Endothelial cell of umbilical vein (primary cell): ENCODE measurements around the gene SEMA4D. TPM values are rescaled to one million over a fixed set of nuclear protein-coding genes. Genes with fewer than 3 reads are reported as not detected.

Experiments
- BruUV-seq: library from RNA; stranded (reverse); fragments of 400-500 nt; replicated peaks from 2 replicates; lab custom pipeline; 2021; lab: Mats Ljungman, UMichigan
- CTCF ChIA-PET: fragments of 300-600, 350-600 bp; sonication (Branson Sonifier 250); formaldehyde crosslinking; loops from one replicate; lab custom pipeline; 2021; ENCODE audit warnings: antibody characterized with exemption, inconsistent platforms; lab: Charles Lee
- POLR2A ChIA-PET: fragments of 300-600, 350-600 bp; sonication (Branson Sonifier 250); formaldehyde crosslinking; loops from one replicate; lab custom pipeline; 2021; ENCODE audit warnings: antibody characterized with exemption, inconsistent platforms; lab: Charles Lee
- DNase-seq: peaks from one replicate; pipeline ENCODE4 v3.0.0-alpha.2; 2011; ENCODE audit warnings: low read depth, low spot score
- FAIRE-seq: peaks from 2 replicates; lab custom pipeline; 2011; peaks lifted over from hg19 to GRCh38; lab: Jason Lieb, UNC
- H2AFZ ChIP-seq: 2 replicates; pipeline ENCODE4 v1.6.0; 2012; ENCODE audit warnings: low read depth, low read length, control low read depth, inconsistent platforms
- H3K27ac ChIP-seq: 2 replicates; pipeline ENCODE4 v1.5.1; 2011; ENCODE audit warnings: low read depth, mild to moderate bottlenecking, control low read depth, low read length, moderate library complexity; ENCODE audit not compliant: insufficient read depth
- H3K27me3 ChIP-seq, 2 experiments: 2 replicates each; pipeline versions ENCODE4 v1.6.0 to v1.6.1; 2011; ENCODE audit warnings: low read length in 2 of 2, mixed read lengths in 1 of 2; ENCODE audit not compliant: control insufficient read depth in 2 of 2, insufficient read depth in 2 of 2
- H3K36me3 ChIP-seq, 2 experiments: 2 replicates in 1 of 2; 3 replicates in 1 of 2; pipeline ENCODE4 v1.5.1; 2011; ENCODE audit warnings: low read length in 2 of 2, mild to moderate bottlenecking in 1 of 2, moderate library complexity in 1 of 2; ENCODE audit not compliant: control insufficient read depth in 2 of 2, insufficient read depth in 2 of 2; ENCODE audit errors: extremely low read depth in 1 of 2
- H3K4me1 ChIP-seq: 3 replicates; pipeline ENCODE4 v1.5.1; 2011; ENCODE audit warnings: mild to moderate bottlenecking, low read length; ENCODE audit not compliant: control insufficient read depth, insufficient read depth; ENCODE audit errors: extremely low read depth
- H3K4me2 ChIP-seq: 2 replicates; pipeline ENCODE4 v1.6.1; 2011; ENCODE audit warnings: low read length, control low read depth, mixed read lengths; ENCODE audit not compliant: insufficient read depth
- H3K4me3 ChIP-seq, 3 experiments: fragments of 200-600 bp in 1 of 3; sonication (generic), shearing (Covaris generic) in 1 of 3; replicated peaks in 1 of 3; 2 replicates each; pipeline ENCODE4 v1.5.1; 2011 to 2016; ENCODE audit warnings: control low read depth in 3 of 3, low read length in 3 of 3, mild to moderate bottlenecking in 2 of 3, inconsistent platforms in 1 of 3, low read depth in 1 of 3, moderate library complexity in 1 of 3; ENCODE audit not compliant: insufficient read depth in 1 of 3
- H3K79me2 ChIP-seq: 2 replicates; pipeline ENCODE4 v1.6.0; 2012; ENCODE audit warnings: low read length, inconsistent platforms; ENCODE audit not compliant: control insufficient read depth, insufficient read depth
- H3K9ac ChIP-seq: replicated peaks from 2 replicates; pipeline ENCODE3; 2011; ENCODE audit warnings: low read length, control low read depth; ENCODE audit not compliant: insufficient read depth; ENCODE audit errors: extremely low read depth
- H3K9me1 ChIP-seq: replicated peaks from 3 replicates; pipeline ENCODE4 v1.6.0; 2011; ENCODE audit warnings: mild to moderate bottlenecking, low read length; ENCODE audit not compliant: control insufficient read depth, insufficient read depth; ENCODE audit errors: extremely low read depth
- H3K9me3 ChIP-seq: replicated peaks from 2 replicates; pipeline ENCODE4 v1.5.1; 2012; ENCODE audit warnings: low read length, inconsistent platforms; ENCODE audit not compliant: control insufficient read depth, insufficient read depth
- H4K20me1 ChIP-seq: replicated peaks from 2 replicates; pipeline ENCODE3; 2011; ENCODE audit warnings: mild to moderate bottlenecking, low read length; ENCODE audit not compliant: control insufficient read depth, insufficient read depth; ENCODE audit errors: extremely low read depth
- EZH2 ChIP-seq: IDR thresholded peaks from 2 replicates; pipeline ENCODE4 v1.6.1; 2012; ENCODE audit warnings: borderline replicate concordance, low read depth, mild to moderate bottlenecking, moderate library complexity, low read length, inconsistent platforms; ENCODE audit not compliant: severe bottlenecking
- FOS ChIP-seq: IDR thresholded peaks from 2 replicates; pipeline ENCODE4 v1.6.1; 2011; ENCODE audit warnings: mild to moderate bottlenecking, low read length, moderate library complexity, borderline replicate concordance; ENCODE audit not compliant: insufficient read depth
- GATA2 ChIP-seq: IDR thresholded peaks from 2 replicates; pipeline ENCODE4 v1.7.0; 2011; ENCODE audit warnings: low read depth, mild to moderate bottlenecking, moderate library complexity, mixed read lengths, low read length; ENCODE audit not compliant: insufficient read length, insufficient read depth
- POLR2AphosphoS5 ChIP-seq: IDR thresholded peaks from 2 replicates; pipeline ENCODE4 v1.6.1; 2012; ENCODE audit warnings: low read depth, mild to moderate bottlenecking, control low read depth, low read length, moderate library complexity; ENCODE audit not compliant: insufficient read depth
- dilution Hi-C: fragments of 300-500 bp; cut with MboI; formaldehyde crosslinking; loops from one replicate; pipeline ENCODE4 v1.15.0; 2019; ENCODE audit warnings: low sequenced_read_pairs; ENCODE audit not compliant: extremely low pct_ligation_motif_present
- intact Hi-C: fragments of 100-400 bp; cut with micrococcal nuclease; formaldehyde crosslinking; loops from one replicate; pipeline ENCODE4 v1.10.0; 2022
- polyA plus RNA-seq, 4 experiments: library from polyadenylated mRNA; depleted of rRNA in 3 of 4; stranded (reverse) in 3 of 4; unstranded in 1 of 4; fragments of >200 nt; gene quantifications; 2 replicates each; pipeline versions ENCODE4 v1.2.1 to v1.2.3, GENCODE V29; 2011 to 2012; ENCODE audit warnings: missing spikeins in 1 of 4
- total RNA-seq: library from RNA; stranded (reverse); gene quantifications from 2 replicates; pipeline ENCODE4 v1.2.3, GENCODE V29; 2021
- TF ChIP-seq, protein P1 (sequence below): IDR thresholded peaks from 2 replicates; pipeline ENCODE4 v1.6.1; 2011; ENCODE audit not compliant: insufficient read depth, insufficient read length

Gene SEMA4D
- total and polyA plus RNA-seq, 2 donors (not counting 3 experiments of a cell fraction or from before 2014, with no cell fraction given): 3.9 to 15.7 TPM

DNA sequence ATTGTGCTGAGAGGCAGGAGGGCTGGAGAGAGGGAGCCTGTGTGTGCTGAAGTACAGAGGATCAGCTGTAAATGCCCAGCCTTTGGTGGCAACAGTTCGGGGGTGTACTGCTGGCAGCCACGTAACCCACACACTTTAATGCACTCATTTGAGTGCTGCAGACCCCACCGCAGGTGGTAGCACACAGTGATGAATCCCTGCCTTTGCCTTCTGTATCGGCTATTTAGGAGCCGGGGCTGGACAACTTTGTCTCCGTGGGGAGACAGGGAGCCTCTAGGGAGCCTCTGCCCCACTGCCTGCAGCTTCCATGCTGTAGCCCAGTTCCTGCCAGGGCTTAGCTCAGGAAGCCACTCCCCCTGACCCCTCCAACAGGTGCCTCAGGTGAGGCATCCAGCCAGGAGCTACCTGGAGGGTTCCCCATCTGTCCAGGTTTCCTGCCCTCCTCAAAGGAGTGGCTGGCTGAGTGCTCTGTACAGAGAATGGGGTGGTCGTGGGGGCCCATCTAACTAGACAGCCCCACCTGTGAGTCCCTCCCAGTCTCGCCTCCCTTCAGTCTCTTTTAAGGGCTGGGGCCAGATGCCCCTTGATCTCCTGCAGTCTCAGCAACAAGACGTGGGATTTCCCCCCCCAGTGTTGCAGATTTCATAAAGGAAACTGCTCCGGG lies 135.1 kb downstream of the SEMA4D start:
- H3K4me2 ChIP-seq: no peak overlapping the region
- TF ChIP-seq, protein P1, sequence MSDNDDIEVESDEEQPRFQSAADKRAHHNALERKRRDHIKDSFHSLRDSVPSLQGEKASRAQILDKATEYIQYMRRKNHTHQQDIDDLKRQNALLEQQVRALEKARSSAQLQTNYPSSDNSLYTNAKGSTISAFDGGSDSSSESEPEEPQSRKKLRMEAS: no peak
- no peak for TF ChIP-seq FOS
- no peaks in the 10 kb centered on the region for H3K79me2 ChIP-seq
- peaks cover 7% of the 10 kb centered on the region for H3K4me1 ChIP-seq
- FAIRE-seq (no peak), DNase-seq (no peak)
- no TSS peak for BruUV-seq
- no peak overlapping the region for H3K27ac ChIP-seq
- ChIA-PET CTCF (interaction anchor here (1.0 kb wide), 1 partner anchor 186 kb away, joined by 5 read pairs; no protein-coding TSS in a partner anchor), POLR2A (no interaction called here)
- H3K4me3 ChIP-seq: no peak overlapping the region
- H3K9ac ChIP-seq: no peak overlapping the region
- dilution Hi-C loops (no loop called here), intact Hi-C loops (no loop called here)
- H3K27me3 ChIP-seq: no peaks in the 10 kb centered on the region
- no peak overlapping the region for H2AFZ ChIP-seq
- peaks cover 9 to 16% of the 10 kb centered on the region in 2 experiments for H3K36me3 ChIP-seq
- H4K20me1 ChIP-seq: no peaks in the 10 kb centered on the region
- no peaks in the 10 kb centered on the region for H3K9me1 ChIP-seq
- H3K9me3 ChIP-seq: no peaks in the 10 kb centered on the region

- no TSS peak for BruUV-seq
Measured at GRCh38 chr9:89361816-89362646, 135.9 kb downstream of the SEMA4D start.

More at GRCh38 chr9:89361816-89362646, 135.9 kb downstream of the SEMA4D start:
- H3K9me1 ChIP-seq: no peaks in the 10 kb centered on the region
- H3K27ac ChIP-seq: no peak overlapping the region
- TF ChIP-seq, protein P1: no peak
- TF ChIP-seq GATA2 (no peak), POLR2AphosphoS5 (no peak), EZH2 (no peak)
- H3K4me3 ChIP-seq: no peak overlapping the region
- peaks cover 7% of the 10 kb centered on the region for H3K4me1 ChIP-seq
- ChIA-PET POLR2A (no interaction called here), CTCF (interaction anchor here (6.5 kb wide), 1 partner anchor 187 kb away, joined by 62 read pairs; no protein-coding TSS in a partner anchor)
- FAIRE-seq (no peak), DNase-seq (no peak)
- no peak overlapping the region for H3K4me2 ChIP-seq
- no peaks in the 10 kb centered on the region for H3K79me2 ChIP-seq
- no peaks in the 10 kb centered on the region for H4K20me1 ChIP-seq
- dilution Hi-C loops: no loop called here
- H3K9me3 ChIP-seq: no peaks in the 10 kb centered on the region
- H2AFZ ChIP-seq: no peak overlapping the region
- H3K9ac ChIP-seq: no peak overlapping the region
- intact Hi-C loops: loop anchor here (1.0 kb wide), 1 partner anchor 187 kb away; no protein-coding TSS in a partner anchor
- no peaks in the 10 kb centered on the region for H3K27me3 ChIP-seq
- H3K36me3 ChIP-seq: peaks cover 9 to 20% of the 10 kb centered on the region in 2 experiments
